Effector memory CD4-positive, alpha-beta T cell (primary cell): ENCODE measurements around the gene MS4A6A.
"Not testable (repeated sequence)": the region's sequence is repeated elsewhere in the genome, so short reads cannot be mapped to it uniquely, and the experiment has no call there.

Experiments
- DNase-seq, 3 donors: peaks; one replicate each; pipeline ENCODE4 v3.0.0-alpha.2; 2020
- H3K27ac ChIP-seq: 2 replicates; pipeline ENCODE4 v1.7.0; 2013; ENCODE audit warnings: mild to moderate bottlenecking, low read length, moderate library complexity; ENCODE audit not compliant: insufficient read depth, poor library complexity, severe bottlenecking
- H3K27me3 ChIP-seq: replicated peaks from 2 replicates; pipeline ENCODE4 v1.7.0; 2013; ENCODE audit warnings: mild to moderate bottlenecking, low read length; ENCODE audit not compliant: insufficient read depth, control insufficient read depth, poor library complexity, severe bottlenecking
- H3K36me3 ChIP-seq: 2 replicates; pipeline ENCODE4 v1.7.0; 2013; ENCODE audit warnings: mild to moderate bottlenecking, low read length, moderate library complexity; ENCODE audit not compliant: control insufficient read depth, insufficient read depth
- H3K4me1 ChIP-seq: 2 replicates; pipeline ENCODE4 v1.7.0; 2013; ENCODE audit warnings: low read length, mild to moderate bottlenecking; ENCODE audit not compliant: control insufficient read depth, insufficient read depth, poor library complexity, severe bottlenecking
- H3K4me3 ChIP-seq: 2 replicates; pipeline ENCODE4 v1.7.0; 2013; ENCODE audit warnings: low read length, low read depth, mild to moderate bottlenecking; ENCODE audit not compliant: insufficient read depth, poor library complexity, severe bottlenecking
- H3K9me3 ChIP-seq: 2 replicates; pipeline ENCODE4 v1.7.0; 2013; ENCODE audit warnings: mild to moderate bottlenecking, low read length, moderate library complexity; ENCODE audit not compliant: control insufficient read depth

Gene MS4A6A

DNA sequence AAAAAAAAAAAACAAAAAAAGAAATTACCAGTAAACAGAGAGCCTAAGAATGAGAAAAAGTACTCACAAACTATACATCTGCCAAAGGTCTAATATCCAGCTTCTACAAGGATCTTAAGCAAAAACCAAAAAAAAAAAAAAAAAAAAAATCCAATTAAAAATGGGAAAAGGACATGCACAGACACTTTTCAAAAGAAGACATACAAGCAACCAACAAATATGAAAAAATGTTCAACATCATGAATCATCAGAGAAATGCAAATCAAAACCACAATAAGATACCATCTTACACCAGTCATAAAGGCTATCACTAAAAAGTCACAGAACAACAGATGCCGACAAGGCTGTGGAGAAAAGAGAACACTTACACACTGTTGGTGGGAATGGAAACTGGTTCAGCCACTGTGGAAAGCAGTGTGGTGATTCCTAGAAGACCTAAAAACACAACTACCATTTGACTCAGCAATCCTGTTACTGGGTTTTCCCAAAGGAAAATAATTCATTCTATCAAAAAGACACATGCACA lies 18.3 kb downstream of the MS4A6A start:
- H3K4me3 ChIP-seq, result no peak overlapping the region
- H3K36me3 ChIP-seq, result no peaks in the 10 kb centered on the region
- no peak overlapping the region for H3K27ac ChIP-seq
- H3K9me3 ChIP-seq, result no peaks in the 10 kb centered on the region
- H3K27me3 ChIP-seq, result no peaks in the 10 kb centered on the region
- no peaks in the 10 kb centered on the region for H3K4me1 ChIP-seq
- no peak for DNase-seq

DNA sequence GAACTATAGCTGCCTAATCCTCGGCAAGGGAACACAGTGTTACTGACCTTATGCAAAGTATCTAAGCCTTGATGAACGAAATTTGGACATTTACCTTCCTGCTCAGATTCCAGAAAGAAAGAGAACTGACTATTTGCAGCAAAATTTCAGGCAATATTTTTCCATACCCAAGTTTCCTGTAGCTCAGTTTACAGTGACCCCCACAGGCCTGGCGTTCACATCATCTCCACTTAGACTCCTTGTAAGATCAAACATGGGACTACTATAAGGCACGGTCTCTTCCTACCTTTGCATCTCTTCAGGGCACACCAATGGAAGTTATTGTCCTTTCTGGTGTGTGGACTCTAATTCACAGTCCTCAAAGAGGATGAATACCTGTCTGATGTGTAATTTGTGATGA lies 21.1 kb downstream of the MS4A6A start:
- Histone ChIP-seq H3K4me1 (no peaks in the 10 kb centered on the region), H3K36me3 (no peaks in the 10 kb centered on the region), H3K4me3 (no peak overlapping the region), H3K27ac (no peak overlapping the region), H3K9me3 (no peaks in the 10 kb centered on the region), H3K27me3 (no peaks in the 10 kb centered on the region)
- DNase-seq, result no peak

DNA sequence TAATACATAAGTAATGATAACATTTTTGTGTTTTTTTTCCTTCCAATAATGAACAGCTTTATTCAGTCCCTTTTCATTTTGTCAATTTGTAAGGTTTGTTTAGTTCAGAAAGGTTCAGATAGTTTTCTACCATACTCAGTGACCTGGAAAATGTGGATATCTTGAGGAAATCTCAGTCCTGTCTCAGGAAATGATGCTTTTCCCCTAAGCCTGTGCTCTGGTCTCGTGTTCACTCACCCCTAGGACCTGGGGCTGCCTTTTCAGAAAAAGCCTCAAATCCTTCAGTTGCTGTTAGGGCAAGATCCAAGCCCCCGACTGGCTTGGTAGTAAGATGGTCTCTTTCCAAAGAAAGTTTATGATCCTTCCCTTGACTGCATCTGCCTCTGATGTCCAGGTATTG lies 21.8 kb downstream of the MS4A6A start:
- no peaks in the 10 kb centered on the region for H3K27me3 ChIP-seq
- H3K36me3 ChIP-seq, result no peaks in the 10 kb centered on the region
- H3K4me1 ChIP-seq, result no peaks in the 10 kb centered on the region
- DNase-seq, result no peak
- H3K4me3 ChIP-seq, result no peak overlapping the region
- H3K9me3 ChIP-seq, result no peaks in the 10 kb centered on the region
- H3K27ac ChIP-seq, result no peak overlapping the region

DNA sequence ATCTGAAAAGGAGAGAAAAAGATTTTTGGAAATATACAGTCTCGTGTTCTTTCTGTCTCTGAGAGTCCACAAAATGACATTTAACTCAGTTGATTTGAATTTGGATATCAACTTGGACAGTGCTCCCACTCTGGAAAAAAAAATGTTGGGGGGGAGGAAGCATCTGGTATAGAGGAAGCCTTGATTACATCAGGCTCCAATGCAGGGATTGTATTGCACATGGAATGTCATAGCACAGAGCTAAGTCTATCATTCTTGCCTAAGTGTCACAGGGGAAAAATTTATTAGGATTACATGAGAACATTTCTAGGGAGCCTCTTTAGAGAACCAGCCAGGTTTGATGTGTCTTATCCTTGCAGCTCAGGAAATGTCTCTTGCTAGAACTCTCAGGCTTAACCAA lies 23.0 kb downstream of the MS4A6A start:
- no peaks in the 10 kb centered on the region for H3K4me1 ChIP-seq
- no peak for DNase-seq
- no peaks in the 10 kb centered on the region for H3K36me3 ChIP-seq
- no peaks in the 10 kb centered on the region for H3K9me3 ChIP-seq
- no peak overlapping the region for H3K4me3 ChIP-seq
- H3K27ac ChIP-seq, result no peak overlapping the region
- H3K27me3 ChIP-seq, result no peaks in the 10 kb centered on the region

DNA sequence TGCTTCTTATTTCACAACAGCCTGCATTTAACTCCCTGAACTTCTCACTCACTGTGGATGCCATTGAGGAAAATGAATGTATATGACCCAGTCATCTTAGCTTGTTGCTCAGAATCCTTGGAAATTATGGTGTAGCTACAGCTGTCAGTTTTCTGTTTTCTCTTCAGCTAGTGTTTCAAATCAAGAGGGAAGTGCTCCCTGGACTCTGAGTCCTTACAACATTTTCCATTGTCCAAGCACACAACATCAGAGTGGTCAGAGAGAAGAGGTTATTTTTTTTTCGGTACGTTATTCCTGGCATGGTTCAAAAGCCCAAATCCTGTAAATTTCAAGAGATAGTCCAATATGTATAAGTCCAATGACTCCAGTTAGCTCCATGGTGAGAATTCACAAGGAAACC lies 23.6 kb downstream of the MS4A6A start:
- no peak overlapping the region for H3K27ac ChIP-seq
- H3K9me3 ChIP-seq, result no peaks in the 10 kb centered on the region
- no peaks in the 10 kb centered on the region for H3K27me3 ChIP-seq
- DNase-seq, result no peak
- no peak overlapping the region for H3K4me3 ChIP-seq
- no peaks in the 10 kb centered on the region for H3K4me1 ChIP-seq
- H3K36me3 ChIP-seq, result no peaks in the 10 kb centered on the region

DNA sequence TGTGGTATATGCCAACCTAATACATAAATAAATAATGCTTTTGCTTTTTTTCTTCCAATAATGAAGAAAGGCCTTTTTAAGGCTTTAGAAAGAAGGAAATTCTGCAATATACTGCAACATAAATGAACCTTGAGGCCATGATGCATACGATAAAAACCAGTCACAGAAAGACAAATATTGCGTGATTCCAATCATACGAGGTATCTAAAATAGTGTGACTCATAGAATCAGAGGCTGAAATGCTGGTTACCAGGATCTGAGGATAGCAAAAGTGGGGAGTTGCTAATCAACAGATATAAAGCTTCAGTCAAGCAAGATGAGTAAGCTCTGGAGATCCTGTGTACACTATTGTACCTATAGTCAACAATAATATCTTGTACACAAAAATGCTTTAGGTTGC lies 24.2 kb downstream of the MS4A6A start:
- Histone ChIP-seq H3K4me1 (no peaks in the 10 kb centered on the region), H3K36me3 (no peaks in the 10 kb centered on the region), H3K9me3 (no peaks in the 10 kb centered on the region), H3K27ac (no peak overlapping the region), H3K4me3 (no peak overlapping the region), H3K27me3 (no peaks in the 10 kb centered on the region)
- no peak for DNase-seq

DNA sequence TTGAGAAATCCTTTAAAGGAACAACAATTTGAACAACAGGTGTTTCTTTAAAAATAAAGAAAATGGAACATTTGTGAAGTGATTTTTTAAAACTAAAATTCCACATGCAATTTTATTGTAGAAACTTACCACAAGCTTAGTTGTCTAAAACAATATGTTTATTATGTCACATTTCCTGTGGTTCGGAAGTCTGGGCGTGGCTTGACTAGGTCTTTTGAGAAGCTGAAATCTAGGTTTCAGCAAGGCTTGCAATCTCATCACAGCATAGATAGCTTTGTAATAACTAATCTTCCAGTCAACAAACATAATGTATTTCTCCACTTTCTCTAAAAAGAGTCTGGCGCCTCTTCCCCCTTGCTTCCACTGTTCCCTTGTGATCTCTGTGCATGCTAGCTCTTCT lies 27.0 kb downstream of the MS4A6A start:
- no peak overlapping the region for H3K4me3 ChIP-seq
- no peak overlapping the region for H3K27ac ChIP-seq
- H3K36me3 ChIP-seq, result no peaks in the 10 kb centered on the region
- no peaks in the 10 kb centered on the region for H3K4me1 ChIP-seq
- no peak for DNase-seq
- no peaks in the 10 kb centered on the region for H3K9me3 ChIP-seq
- no peaks in the 10 kb centered on the region for H3K27me3 ChIP-seq

DNA sequence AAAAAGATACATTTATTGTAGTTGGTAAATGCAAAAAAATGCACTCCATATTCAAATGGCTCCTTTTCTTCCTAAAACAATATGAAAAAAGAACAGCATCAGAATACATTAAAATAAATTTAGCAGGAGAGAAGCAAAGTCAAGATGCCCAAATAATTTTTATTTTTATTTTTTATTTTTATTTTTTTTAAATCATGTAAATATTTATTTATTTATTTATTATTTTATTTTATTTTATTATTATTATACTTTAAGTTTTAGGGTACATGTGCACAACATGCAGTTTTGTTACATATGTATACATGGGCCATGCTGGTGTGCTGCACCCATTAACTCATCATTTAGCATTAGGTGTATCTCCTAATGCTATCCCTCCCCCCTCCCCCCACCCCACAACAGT lies 30.2 kb downstream of the MS4A6A start:
- H3K36me3 ChIP-seq, DNase-seq, H3K4me1 ChIP-seq, H3K9me3 ChIP-seq, H3K27me3 ChIP-seq, H3K27ac ChIP-seq, H3K4me3 ChIP-seq: not testable (repeated sequence)

DNA sequence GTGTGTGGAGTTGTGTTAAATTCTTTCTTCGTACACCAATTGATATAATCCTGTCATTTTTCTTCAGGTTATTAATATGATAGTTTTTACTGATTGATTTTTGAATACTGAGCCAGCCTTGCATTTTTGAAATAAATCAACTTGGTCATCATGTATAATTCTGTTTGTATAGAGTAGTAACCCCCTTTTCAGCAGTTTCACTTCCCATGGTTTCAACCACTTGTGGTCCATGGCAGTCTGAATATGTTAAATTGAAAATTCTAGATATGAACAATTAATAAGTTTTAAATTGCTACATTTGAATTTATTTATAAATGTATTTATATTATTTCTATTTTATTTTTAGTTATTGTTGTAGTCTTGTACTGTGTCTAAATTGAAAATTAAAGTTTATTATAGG lies 32.6 kb downstream of the MS4A6A start:
- no peaks in the 10 kb centered on the region for H3K27me3 ChIP-seq
- H3K36me3 ChIP-seq, result no peaks in the 10 kb centered on the region
- no peak overlapping the region for H3K4me3 ChIP-seq
- no peak overlapping the region for H3K27ac ChIP-seq
- H3K4me1 ChIP-seq, result no peaks in the 10 kb centered on the region
- H3K9me3 ChIP-seq, result no peaks in the 10 kb centered on the region
- DNase-seq, result no peak

DNA sequence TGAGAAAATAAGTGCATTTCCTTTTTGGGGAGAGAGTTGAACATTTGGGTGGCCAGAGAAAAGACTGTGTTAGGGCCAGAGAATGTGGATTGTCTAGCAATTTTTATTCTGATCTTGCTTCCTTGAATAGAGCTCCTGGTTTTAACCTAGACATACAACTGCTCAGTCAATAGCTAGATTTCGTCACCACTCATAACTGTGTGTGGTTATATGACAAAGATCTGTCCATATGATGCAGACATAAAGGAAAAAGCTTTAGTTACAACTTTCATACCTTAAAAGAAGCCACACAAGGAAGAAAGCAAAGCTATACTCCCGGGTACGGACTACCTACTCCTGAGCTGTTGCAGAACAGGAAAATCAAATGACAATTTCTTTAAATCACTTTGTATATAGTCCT lies 37.2 kb downstream of the MS4A6A start:
- Histone ChIP-seq H3K27me3 (no peaks in the 10 kb centered on the region), H3K4me1 (no peaks in the 10 kb centered on the region), H3K4me3 (no peak overlapping the region), H3K36me3 (no peaks in the 10 kb centered on the region), H3K9me3 (no peaks in the 10 kb centered on the region), H3K27ac (no peak overlapping the region)
- no peak for DNase-seq

DNA sequence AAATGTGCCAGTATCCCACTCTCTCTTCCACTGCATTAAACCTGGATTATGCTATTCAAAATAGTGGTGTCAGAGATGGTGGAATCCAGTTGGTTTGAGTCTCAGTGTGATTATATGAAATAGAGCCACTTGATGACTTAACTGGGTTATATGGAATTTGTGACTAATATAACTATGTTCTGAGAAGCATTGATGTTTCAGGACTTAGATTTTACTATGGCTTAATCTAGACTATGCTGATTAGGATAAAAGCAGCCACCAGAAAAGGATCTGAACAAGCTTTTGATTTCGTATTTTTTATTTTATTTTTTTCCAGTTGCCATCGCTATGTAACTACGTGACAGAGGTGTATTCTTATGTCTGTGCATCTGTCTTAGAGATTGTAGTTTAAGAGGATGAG lies 39.1 kb downstream of the MS4A6A start:
- H3K27me3 ChIP-seq, result no peaks in the 10 kb centered on the region
- H3K36me3 ChIP-seq, result no peaks in the 10 kb centered on the region
- H3K4me3 ChIP-seq, result no peak overlapping the region
- H3K27ac ChIP-seq, result no peak overlapping the region
- no peak for DNase-seq
- H3K4me1 ChIP-seq, result no peaks in the 10 kb centered on the region
- H3K9me3 ChIP-seq, result no peaks in the 10 kb centered on the region
